K562 (cell line): ENCODE results near the gene OPRL1. TPM values are rescaled to one million over a fixed set of nuclear protein-coding genes. Genes with fewer than 3 reads are reported as not detected.

ENCODE experiments used
- ATAC-seq: fragments of 200-7000 bp; cut with Tn5 transposase; 3 replicates; pipeline ENCODE4 v1.9.1; 2020; ENCODE audit warnings: moderate library complexity
- BruUV-seq: library from RNA; stranded (reverse); fragments of 400-500 nt; replicated peaks from 2 replicates; lab custom pipeline; 2021; lab: Mats Ljungman, UMichigan
- CTCF ChIA-PET: fragments of 300-600 bp; formaldehyde crosslinking; extraction: SDS; loops from one replicate; lab custom pipeline; 2021; ENCODE audit warnings: low intra/inter-chr PET ratio; lab: Yijun Ruan, JAX
- POLR2A ChIA-PET: fragments of 300-600, 350-650 bp; sonication (Branson Sonifier 250); formaldehyde crosslinking; extraction: SDS; loops from one replicate; lab custom pipeline; 2021; ENCODE audit warnings: antibody characterized with exemption, inconsistent platforms; lab: Yijun Ruan, JAX
- DNase-seq, 4 experiments: peaks; one replicate each; pipeline versions ENCODE4 v3.0.0 to v3.0.0-alpha.2; 2011 to 2018; ENCODE audit warnings: low spot score in 3 of 4, mixed read lengths in 3 of 4; ENCODE audit errors: extremely low read depth in 1 of 4
- FAIRE-seq: peaks from 2 replicates; lab custom pipeline; 2011; peaks lifted over from hg19 to GRCh38; lab: Jason Lieb, UNC
- H2AFZ ChIP-seq: 2 replicates; pipeline ENCODE4 v1.6.0; 2011; ENCODE audit warnings: low read depth, low read length, control low read depth, inconsistent platforms
- H3K27ac ChIP-seq: fragments of 200-600 bp; 3 replicates; pipeline ENCODE4 v1.8.0; 2011; ENCODE audit warnings: low read depth, mild to moderate bottlenecking, control low read depth, inconsistent platforms, low read length, moderate library complexity, mixed read lengths; ENCODE audit errors: extremely low read depth
- H3K27me3 ChIP-seq, 2 experiments: fragments of 300-600 bp in 1 of 2; 2 replicates in 1 of 2; 3 replicates in 1 of 2; pipeline versions ENCODE4 v1.6.0 to v1.8.0; 2011; ENCODE audit warnings: inconsistent platforms in 2 of 2, low read length in 2 of 2, mild to moderate bottlenecking in 1 of 2, mixed read lengths in 1 of 2, moderate library complexity in 1 of 2; ENCODE audit not compliant: control insufficient read depth in 2 of 2, insufficient read depth in 2 of 2
- H3K36me3 ChIP-seq: fragments of 300-600 bp; 3 replicates; pipeline ENCODE4 v1.8.0; 2011; ENCODE audit warnings: mild to moderate bottlenecking, low read length, inconsistent platforms; ENCODE audit not compliant: control insufficient read depth, insufficient read depth
- H3K4me1 ChIP-seq, 2 experiments: fragments of 200-600 bp in 1 of 2; replicated peaks in 1 of 2; 2 replicates in 1 of 2; 3 replicates in 1 of 2; pipeline versions ENCODE4 v1.5.1 to v1.8.0; 2011; ENCODE audit warnings: inconsistent platforms in 2 of 2, low read length in 2 of 2, mild to moderate bottlenecking in 1 of 2, mixed read lengths in 1 of 2, moderate library complexity in 1 of 2; ENCODE audit not compliant: control insufficient read depth in 2 of 2, insufficient read depth in 2 of 2
- H3K4me2 ChIP-seq: 2 replicates; pipeline ENCODE4 v1.6.1; 2011; ENCODE audit warnings: low read length, control low read depth, inconsistent platforms, mixed read lengths; ENCODE audit not compliant: insufficient read depth
- H3K4me3 ChIP-seq: fragments of 200-600 bp; sonication (generic), shearing (Covaris generic); 2 replicates; pipeline ENCODE4 v1.5.1; 2016; ENCODE audit warnings: control low read depth, inconsistent platforms
- H3K79me2 ChIP-seq: fragments of 200-600 bp; 3 replicates; pipeline ENCODE4 v1.8.0; 2011; ENCODE audit warnings: low read length, inconsistent platforms; ENCODE audit not compliant: control insufficient read depth, insufficient read depth
- H3K9ac ChIP-seq, 2 experiments: 2 replicates each; pipeline versions ENCODE4 v1.6.0 to v1.6.1; 2011; ENCODE audit warnings: low read depth in 2 of 2, low read length in 2 of 2, control low read depth in 1 of 2, inconsistent platforms in 1 of 2, mild to moderate bottlenecking in 1 of 2, mixed read lengths in 1 of 2; ENCODE audit not compliant: insufficient read depth in 1 of 2
- H3K9me1 ChIP-seq: one replicate; pipeline ENCODE4 v1.6.0; 2011; ENCODE audit warnings: inconsistent platforms, mild to moderate bottlenecking, low read length, moderate library complexity; ENCODE audit not compliant: control insufficient read depth, insufficient read depth
- H3K9me3 ChIP-seq: replicated peaks from 2 replicates; pipeline ENCODE4 v1.5.1; 2011; ENCODE audit warnings: low read depth, low read length, inconsistent platforms; ENCODE audit not compliant: control insufficient read depth, insufficient read depth
- H4K20me1 ChIP-seq: replicated peaks from 2 replicates; pipeline ENCODE4 v1.6.1; 2011; ENCODE audit warnings: low read length, inconsistent platforms, mixed read lengths; ENCODE audit not compliant: control insufficient read depth, insufficient read depth
- NEUROD1 ChIP-seq: fragments of 150-350 bp; IDR thresholded peaks from 2 replicates; pipeline ENCODE4 v1.6.1; 2014; ENCODE audit warnings: borderline replicate concordance, low read length, low read depth; ENCODE audit not compliant: partially characterized antibody
- NFIC ChIP-seq: fragments of 450-650 bp; IDR thresholded peaks from 2 replicates; pipeline ENCODE4 v1.6.1; 2017; ENCODE audit warnings: mild to moderate bottlenecking, inconsistent platforms
- RBM22 ChIP-seq: fragments of 200-400 bp; formaldehyde crosslinking; IDR thresholded peaks from 2 replicates; pipeline ENCODE4 v1.6.1; 2018; ENCODE audit warnings: low read length, low read depth; ENCODE audit not compliant: poor library complexity, severe bottlenecking
- SMC3 ChIP-seq: conservative IDR thresholded peaks from 2 replicates; pipeline ENCODE4 v1.6.1; 2011; ENCODE audit warnings: low read depth, low read length, improper control_type of control experiment; ENCODE audit not compliant: insufficient read depth
- ZKSCAN3 ChIP-seq: fragments of 250-450 bp; sonication (Bioruptor Pico); IDR thresholded peaks from 2 replicates; pipeline ENCODE4 v1.4.0; 2020
- WGBS: fragments of 100-300 bp; shearing (Covaris generic); methylation state at CpG from one replicate; pipeline ENCODE4 v1.1.6; 2016; ENCODE audit warnings: low coverage, mixed read lengths; ENCODE audit not compliant: insufficient coverage; ENCODE audit errors: missing lambda C conversion rate; 5-methylcytosine and 5-hydroxymethylcytosine counted together
- in situ Hi-C: fragments of 300-500 bp; cut with MboI; formaldehyde crosslinking; loops from 4 replicates; pipeline ENCODE4 v1.15.0; 2018; ENCODE audit warnings: inconsistent platforms, mixed read lengths
- intact Hi-C: fragments of 100-400 bp; cut with micrococcal nuclease; formaldehyde crosslinking; loops from 2 replicates; pipeline ENCODE4 v1.14.2; 2022
- polyA plus RNA-seq, 8 experiments: library from polyadenylated mRNA; depleted of rRNA in 4 of 8; stranded (reverse) in 5 of 8; unstranded in 3 of 8; fragments of >200 nt; fragmentation: Nextera tagmentation in 2 of 8; fragmentation: Illumina TruSeq in 1 of 8; extraction: Ambion mirVana in 2 of 8; extraction: Trizol in 1 of 8; gene quantifications; 2 replicates each; pipeline versions ENCODE4 v1.2.1 to v1.2.3, GENCODE V29; 2011 to 2014; ENCODE audit warnings: inconsistent platforms in 1 of 8, missing spikeins in 1 of 8
- total RNA-seq, 7 experiments: library from RNA; depleted of rRNA in 6 of 7; stranded (reverse); fragments of >200 nt in 6 of 7; fragmentation: Illumina TruSeq in 2 of 7; extraction: Trizol in 2 of 7; gene quantifications; 2 replicates each; pipeline versions ENCODE4 v1.2.1 to v1.2.3, GENCODE V29; 2011 to 2021; ENCODE audit warnings: low replicate concordance in 1 of 7

The OPRL1 gene
- total and polyA plus RNA-seq, 9 of the 15 experiments (the other 6 are each of a cell fraction or from before 2014, with no cell fraction given), result 0.06 to 0.33 (median 0.11) TPM; not detected in 2

DNA sequence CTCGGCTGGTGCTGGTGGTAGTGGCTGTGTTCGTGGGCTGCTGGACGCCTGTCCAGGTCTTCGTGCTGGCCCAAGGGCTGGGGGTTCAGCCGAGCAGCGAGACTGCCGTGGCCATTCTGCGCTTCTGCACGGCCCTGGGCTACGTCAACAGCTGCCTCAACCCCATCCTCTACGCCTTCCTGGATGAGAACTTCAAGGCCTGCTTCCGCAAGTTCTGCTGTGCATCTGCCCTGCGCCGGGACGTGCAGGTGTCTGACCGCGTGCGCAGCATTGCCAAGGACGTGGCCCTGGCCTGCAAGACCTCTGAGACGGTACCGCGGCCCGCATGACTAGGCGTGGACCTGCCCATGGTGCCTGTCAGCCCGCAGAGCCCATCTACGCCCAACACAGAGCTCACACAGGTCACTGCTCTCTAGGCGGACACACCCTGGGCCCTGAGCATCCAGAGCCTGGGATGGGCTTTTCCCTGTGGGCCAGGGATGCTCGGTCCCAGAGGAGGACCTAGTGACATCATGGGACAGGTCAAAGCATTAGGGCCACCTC is 18.7 kb downstream of the OPRL1 start (continued):
- no peak for TF ChIP-seq RBM22

DNA sequence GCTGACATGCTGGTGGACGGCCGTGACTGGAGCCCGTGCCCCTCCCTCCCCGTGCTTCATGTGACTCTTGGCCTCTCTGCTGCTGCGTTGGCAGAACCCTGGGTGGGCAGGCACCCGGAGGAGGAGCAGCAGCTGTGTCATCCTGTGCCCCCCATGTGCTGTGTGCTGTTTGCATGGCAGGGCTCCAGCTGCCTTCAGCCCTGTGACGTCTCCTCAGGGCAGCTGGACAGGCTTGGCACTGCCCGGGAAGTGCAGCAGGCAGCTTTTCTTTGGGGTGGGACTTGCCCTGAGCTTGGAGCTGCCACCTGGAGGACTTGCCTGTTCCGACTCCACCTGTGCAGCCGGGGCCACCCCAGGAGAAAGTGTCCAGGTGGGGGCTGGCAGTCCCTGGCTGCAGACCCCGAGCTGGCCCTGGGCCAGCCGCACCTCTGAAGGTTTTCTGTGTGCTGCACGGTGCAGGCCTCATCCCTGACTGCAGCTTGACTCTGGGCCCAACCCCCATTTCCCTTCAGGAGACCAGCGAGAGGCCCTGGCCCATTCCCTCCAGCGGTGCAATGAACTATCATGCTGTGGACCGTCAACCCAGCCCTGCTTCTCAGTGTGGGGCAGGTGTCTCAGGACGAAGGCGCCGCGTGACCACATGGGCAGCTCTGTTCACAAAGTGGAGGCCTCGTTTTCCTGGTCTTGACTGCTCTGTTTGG is 19.4 kb downstream of the OPRL1 start:
- no peaks in the 10 kb centered on the region for H3K9me3 ChIP-seq
- H3K79me2 ChIP-seq, result no peaks in the 10 kb centered on the region
- POLR2A ChIA-PET, result interaction anchor here (0.6 to 1.0 kb wide), 2 partner anchors 56 to 413 kb away, joined by 3 read pairs; no protein-coding TSS in a partner anchor
- H3K9ac ChIP-seq, result peak overlapping the region in 1 of 2 experiments; percentile 33; a peak in 2 of 4 replicates
- 4% methylated on average over 20 of the region's 21 CpGs for WGBS
- intact Hi-C loops, result no loop called here
- no peaks in the 10 kb centered on the region for H3K9me1 ChIP-seq
- DNase-seq (no peak), ATAC-seq (no peak), FAIRE-seq (no peak)
- peaks cover 38 to 61% of the 10 kb centered on the region in 2 experiments for H3K27me3 ChIP-seq
- no peak overlapping the region for H3K27ac ChIP-seq
- peaks cover 8% of the 10 kb centered on the region; the same call in 1 of the 2 replicates for H4K20me1 ChIP-seq
- no peak overlapping the region for H3K4me3 ChIP-seq
- in situ Hi-C loops, result no loop called here
- CTCF ChIA-PET, result no interaction called here
- H3K4me2 ChIP-seq, result no peak overlapping the region
- no TSS peak for BruUV-seq
- H3K36me3 ChIP-seq, result no peaks in the 10 kb centered on the region
- H2AFZ ChIP-seq, result no peak overlapping the region
- TF ChIP-seq NFIC (peak; percentile 39; the same call in 1 of the 2 replicates), NEUROD1 (no peak), SMC3 (no peak), ZKSCAN3 (CRISPR knock-in tag) (no peak)
- peaks cover 0 to 25% of the 10 kb centered on the region in 2 experiments; a peak in 3 of 5 replicates for H3K4me1 ChIP-seq
